K562 (cell line): Measurements from ENCODE around the gene COL26A1. TPM values are rescaled to one million over a fixed set of nuclear protein-coding genes. Genes with fewer than 3 reads are reported as not detected.

Experiments
- BDP1 ChIP-seq: IDR thresholded peaks from 3 replicates; pipeline ENCODE4 v1.6.1; 2011; ENCODE audit not compliant: insufficient read length, insufficient read depth
- BMI1 ChIP-seq: fragments of 150-350 bp; IDR thresholded peaks from 2 replicates; pipeline ENCODE4 v1.6.1; 2014; ENCODE audit warnings: low read length
- CBX3 ChIP-seq, 2 experiments: IDR thresholded peaks; 1 replicate in 1 of 2; 2 replicates in 1 of 2; pipeline ENCODE4 v1.6.1; 2012; ENCODE audit warnings: inconsistent platforms in 2 of 2, low read length in 2 of 2, borderline replicate concordance in 1 of 2, control low read depth in 1 of 2
- CHD2 ChIP-seq: IDR thresholded peaks from 2 replicates; pipeline ENCODE4 v1.6.1; 2011; ENCODE audit warnings: low read depth, low read length
- CTBP1 ChIP-seq: fragments of 450-650 bp; IDR thresholded peaks from 2 replicates; pipeline ENCODE4 v1.6.1; 2016; ENCODE audit warnings: borderline replicate concordance
- FOXK2 ChIP-seq, 2 experiments: fragments of 450-650 bp; IDR thresholded peaks in 1 of 2; conservative IDR thresholded peaks in 1 of 2; 2 replicates each; pipeline ENCODE4 v1.6.1; 2016; ENCODE audit warnings: low read depth in 2 of 2, mild to moderate bottlenecking in 1 of 2
- HDAC8 ChIP-seq: fragments of 450-650 bp; IDR thresholded peaks from 2 replicates; pipeline ENCODE4 v1.6.1; 2016; ENCODE audit warnings: mild to moderate bottlenecking, missing genetic modification characterization, moderate library complexity, missing compliant biosample characterization
- KDM1A ChIP-seq, 2 experiments: fragments of 450-650 bp; IDR thresholded peaks; 2 replicates each; pipeline ENCODE4 v1.6.1; 2016; ENCODE audit warnings: mild to moderate bottlenecking in 2 of 2
- MCM2 ChIP-seq: fragments of 450-650 bp; IDR thresholded peaks from 2 replicates; pipeline ENCODE4 v1.6.1; 2017; ENCODE audit warnings: low read depth, mild to moderate bottlenecking
- MEIS2 ChIP-seq: fragments of 450-650 bp; IDR thresholded peaks from 2 replicates; pipeline ENCODE4 v1.6.1; 2014; ENCODE audit warnings: mild to moderate bottlenecking; ENCODE audit not compliant: partially characterized antibody
- NFIX ChIP-seq: fragments of 250-450 bp; sonication (Bioruptor Pico); IDR thresholded peaks from 2 replicates; pipeline ENCODE4 v1.4.0; 2020; ENCODE audit warnings: low read depth, mild to moderate bottlenecking, moderate library complexity
- NR3C1 ChIP-seq: sonication (generic); formaldehyde crosslinking; IDR thresholded peaks from 2 replicates; pipeline ENCODE4 v1.8.1; 2022; ENCODE audit warnings: missing genetic modification reagents
- POLR3G ChIP-seq: IDR thresholded peaks from 2 replicates; pipeline ENCODE4 v1.6.1; 2011; ENCODE audit not compliant: insufficient read length, insufficient replicate concordance; ENCODE audit errors: extremely low read depth
- SETDB1 ChIP-seq: IDR thresholded peaks from one replicate; pipeline ENCODE4 v1.6.1; 2012; ENCODE audit warnings: low read length, control low read depth, inconsistent platforms
- STAT5A ChIP-seq: IDR thresholded peaks from 2 replicates; pipeline ENCODE4 v1.6.1; 2012; ENCODE audit warnings: low read length, inconsistent platforms, borderline replicate concordance
- TSC22D4 ChIP-seq: fragments of 450-650 bp; IDR thresholded peaks from 2 replicates; pipeline ENCODE4 v1.6.1; 2016; ENCODE audit warnings: missing genetic modification characterization, missing biosample characterization, control low read depth
- ZBED1 ChIP-seq: IDR thresholded peaks from 2 replicates; pipeline ENCODE4 v1.6.1; 2014
- ZFP91 ChIP-seq: sonication (generic); formaldehyde crosslinking; IDR thresholded peaks from 2 replicates; pipeline ENCODE4 v1.8.0; 2022; ENCODE audit warnings: mild to moderate bottlenecking, missing genetic modification reagents
- ZNF282 ChIP-seq: sonication (generic); formaldehyde crosslinking; IDR thresholded peaks from 2 replicates; pipeline ENCODE4 v1.8.1; 2023; ENCODE audit warnings: missing genetic modification reagents
- ZNF668 ChIP-seq: fragments of 250-450 bp; sonication (Bioruptor Pico); IDR thresholded peaks from 2 replicates; pipeline ENCODE4 v1.8.0; 2022; ENCODE audit warnings: mild to moderate bottlenecking, inconsistent platforms
- polyA plus RNA-seq, 8 experiments: library from polyadenylated mRNA; depleted of rRNA in 4 of 8; stranded (reverse) in 5 of 8; unstranded in 3 of 8; fragments of >200 nt; fragmentation: Nextera tagmentation in 2 of 8; fragmentation: Illumina TruSeq in 1 of 8; extraction: Ambion mirVana in 2 of 8; extraction: Trizol in 1 of 8; gene quantifications; 2 replicates each; pipeline versions ENCODE4 v1.2.1 to v1.2.3, GENCODE V29; 2011 to 2014; ENCODE audit warnings: inconsistent platforms in 1 of 8, missing spikeins in 1 of 8
- total RNA-seq, 7 experiments: library from RNA; depleted of rRNA in 6 of 7; stranded (reverse); fragments of >200 nt in 6 of 7; fragmentation: Illumina TruSeq in 2 of 7; extraction: Trizol in 2 of 7; gene quantifications; 2 replicates each; pipeline versions ENCODE4 v1.2.1 to v1.2.3, GENCODE V29; 2011 to 2021; ENCODE audit warnings: low replicate concordance in 1 of 7
- TF ChIP-seq, protein P1 (sequence below): sonication (generic); formaldehyde crosslinking; IDR thresholded peaks from 2 replicates; pipeline ENCODE4 v1.8.0; 2022; ENCODE audit warnings: mild to moderate bottlenecking, missing genetic modification reagents
- TF ChIP-seq, protein P2 (sequence below): fragments of 250-450 bp; sonication (Bioruptor Pico); IDR thresholded peaks from 2 replicates; pipeline ENCODE4 v1.5.0; 2022; ENCODE audit warnings: mild to moderate bottlenecking

Gene COL26A1
- total and polyA plus RNA-seq, 9 of the 15 experiments (the other 6 are each of a cell fraction or from before 2014, with no cell fraction given): 0.04 to 0.39 (median 0.07) TPM; not detected in 5

DNA sequence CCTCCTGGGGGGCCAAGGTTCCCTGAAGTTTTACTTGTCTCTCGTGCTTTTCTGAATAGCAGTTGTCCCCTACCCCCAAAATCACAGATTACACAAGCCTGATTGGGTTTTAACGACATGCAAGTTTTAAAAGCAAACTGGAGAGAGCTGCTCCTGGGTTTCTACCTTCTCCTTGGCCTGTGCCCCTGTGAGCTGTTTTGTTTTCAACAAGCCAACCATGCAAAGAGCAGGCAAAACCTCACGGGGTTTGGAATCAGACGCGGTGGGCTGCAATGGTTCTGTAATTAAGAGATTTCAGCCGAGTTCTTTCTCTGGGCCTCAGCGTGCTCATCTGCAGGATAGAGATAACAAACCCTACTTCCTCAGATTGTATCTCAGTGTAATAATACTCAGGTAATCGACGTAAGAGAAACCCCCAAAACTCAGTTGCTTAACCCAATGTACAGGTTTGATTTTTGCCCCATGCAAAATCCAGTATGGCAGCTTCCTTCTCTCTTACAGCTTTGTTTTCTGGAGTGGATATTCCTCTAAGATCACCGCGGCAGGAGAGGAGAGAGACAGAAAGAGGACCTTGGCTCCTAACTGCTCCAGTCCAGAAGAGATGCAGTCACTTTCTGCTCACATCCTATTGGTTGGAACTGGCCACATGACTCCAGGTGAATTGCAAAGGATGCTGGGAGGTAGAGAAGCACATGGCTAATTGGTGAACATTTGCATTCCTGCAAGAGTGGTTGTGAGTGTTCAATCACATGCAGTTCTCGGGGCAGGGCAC, 224.4 kb downstream of the COL26A1 start (continued):
- TF ChIP-seq NR3C1 (CRISPR knock-in tag): no peak
- no peak for TF ChIP-seq FOXK2 (conservative IDR thresholded peaks at IDR 0.05 in 1 of 2, IDR thresholded peaks at IDR 0.05 in 1 of 2; ENCODE audit: low read depth in 2 of 2)
- TF ChIP-seq, protein P1, sequence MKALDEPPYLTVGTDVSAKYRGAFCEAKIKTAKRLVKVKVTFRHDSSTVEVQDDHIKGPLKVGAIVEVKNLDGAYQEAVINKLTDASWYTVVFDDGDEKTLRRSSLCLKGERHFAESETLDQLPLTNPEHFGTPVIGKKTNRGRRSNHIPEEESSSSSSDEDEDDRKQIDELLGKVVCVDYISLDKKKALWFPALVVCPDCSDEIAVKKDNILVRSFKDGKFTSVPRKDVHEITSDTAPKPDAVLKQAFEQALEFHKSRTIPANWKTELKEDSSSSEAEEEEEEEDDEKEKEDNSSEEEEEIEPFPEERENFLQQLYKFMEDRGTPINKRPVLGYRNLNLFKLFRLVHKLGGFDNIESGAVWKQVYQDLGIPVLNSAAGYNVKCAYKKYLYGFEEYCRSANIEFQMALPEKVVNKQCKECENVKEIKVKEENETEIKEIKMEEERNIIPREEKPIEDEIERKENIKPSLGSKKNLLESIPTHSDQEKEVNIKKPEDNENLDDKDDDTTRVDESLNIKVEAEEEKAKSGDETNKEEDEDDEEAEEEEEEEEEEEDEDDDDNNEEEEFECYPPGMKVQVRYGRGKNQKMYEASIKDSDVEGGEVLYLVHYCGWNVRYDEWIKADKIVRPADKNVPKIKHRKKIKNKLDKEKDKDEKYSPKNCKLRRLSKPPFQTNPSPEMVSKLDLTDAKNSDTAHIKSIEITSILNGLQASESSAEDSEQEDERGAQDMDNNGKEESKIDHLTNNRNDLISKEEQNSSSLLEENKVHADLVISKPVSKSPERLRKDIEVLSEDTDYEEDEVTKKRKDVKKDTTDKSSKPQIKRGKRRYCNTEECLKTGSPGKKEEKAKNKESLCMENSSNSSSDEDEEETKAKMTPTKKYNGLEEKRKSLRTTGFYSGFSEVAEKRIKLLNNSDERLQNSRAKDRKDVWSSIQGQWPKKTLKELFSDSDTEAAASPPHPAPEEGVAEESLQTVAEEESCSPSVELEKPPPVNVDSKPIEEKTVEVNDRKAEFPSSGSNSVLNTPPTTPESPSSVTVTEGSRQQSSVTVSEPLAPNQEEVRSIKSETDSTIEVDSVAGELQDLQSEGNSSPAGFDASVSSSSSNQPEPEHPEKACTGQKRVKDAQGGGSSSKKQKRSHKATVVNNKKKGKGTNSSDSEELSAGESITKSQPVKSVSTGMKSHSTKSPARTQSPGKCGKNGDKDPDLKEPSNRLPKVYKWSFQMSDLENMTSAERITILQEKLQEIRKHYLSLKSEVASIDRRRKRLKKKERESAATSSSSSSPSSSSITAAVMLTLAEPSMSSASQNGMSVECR (CRISPR knock-in tag): no peak
- TF ChIP-seq TSC22D4 (tag): no peak
- no peak for TF ChIP-seq MEIS2
- TF ChIP-seq ZNF668 (CRISPR knock-in tag): no peak
- TF ChIP-seq, protein P2, sequence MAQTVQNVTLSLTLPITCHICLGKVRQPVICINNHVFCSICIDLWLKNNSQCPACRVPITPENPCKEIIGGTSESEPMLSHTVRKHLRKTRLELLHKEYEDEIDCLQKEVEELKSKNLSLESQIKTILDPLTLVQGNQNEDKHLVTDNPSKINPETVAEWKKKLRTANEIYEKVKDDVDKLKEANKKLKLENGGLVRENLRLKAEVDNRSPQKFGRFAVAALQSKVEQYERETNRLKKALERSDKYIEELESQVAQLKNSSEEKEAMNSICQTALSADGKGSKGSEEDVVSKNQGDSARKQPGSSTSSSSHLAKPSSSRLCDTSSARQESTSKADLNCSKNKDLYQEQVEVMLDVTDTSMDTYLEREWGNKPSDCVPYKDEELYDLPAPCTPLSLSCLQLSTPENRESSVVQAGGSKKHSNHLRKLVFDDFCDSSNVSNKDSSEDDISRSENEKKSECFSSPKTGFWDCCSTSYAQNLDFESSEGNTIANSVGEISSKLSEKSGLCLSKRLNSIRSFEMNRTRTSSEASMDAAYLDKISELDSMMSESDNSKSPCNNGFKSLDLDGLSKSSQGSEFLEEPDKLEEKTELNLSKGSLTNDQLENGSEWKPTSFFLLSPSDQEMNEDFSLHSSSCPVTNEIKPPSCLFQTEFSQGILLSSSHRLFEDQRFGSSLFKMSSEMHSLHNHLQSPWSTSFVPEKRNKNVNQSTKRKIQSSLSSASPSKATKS (CRISPR knock-in tag): no peak
- no peak for TF ChIP-seq STAT5A
- no peak for TF ChIP-seq ZBED1
- no peak for TF ChIP-seq NFIX (CRISPR knock-in tag)
- TF ChIP-seq KDM1A (IDR thresholded peaks at IDR 0.05): no peak
- no peak for TF ChIP-seq MCM2
- TF ChIP-seq CTBP1: peak; percentile 14; the same call in 1 of the 2 replicates
- no peak for TF ChIP-seq CHD2
- no peak for TF ChIP-seq POLR3G
- no peak for TF ChIP-seq ZFP91 (CRISPR knock-in tag)
- TF ChIP-seq BDP1: no peak
- TF ChIP-seq CBX3 (IDR thresholded peaks at IDR 0.05; ENCODE audit: borderline replicate concordance in 1 of 2, low read length in 2 of 2): peak in 1 of 2 experiments; percentile 51; a peak in 1 of 3 replicates
- 0 out of 2 replicates have a peak, but pooled peaks have one; percentile 24 for TF ChIP-seq HDAC8 (tag)
- TF ChIP-seq BMI1: no peak
- TF ChIP-seq ZNF282 (CRISPR knock-in tag): no peak
- no peak for TF ChIP-seq SETDB1
